GM23338 (cell line): ENCODE measurements around the gene DNAH17.

Experiments used
- CREB1 ChIP-seq: fragments of 250-450 bp; sonication (Bioruptor Pico); IDR thresholded peaks from 2 replicates; pipeline ENCODE4 v1.5.0; 2020; ENCODE audit warnings: low read depth, mild to moderate bottlenecking, moderate library complexity
- EZH2 ChIP-seq: fragments of 200-600 bp; sonication (generic); IDR thresholded peaks from one replicate; pipeline ENCODE4 v1.8.0; 2017; ENCODE audit warnings: antibody characterized with exemption, mild to moderate bottlenecking, low read depth; ENCODE audit not compliant: unreplicated experiment
- EZH2phosphoT487 ChIP-seq: fragments of 200-600 bp; sonication (generic); IDR thresholded peaks from one replicate; pipeline ENCODE4 v1.8.1; 2018; ENCODE audit warnings: antibody characterized with exemption; ENCODE audit not compliant: unreplicated experiment
- JUNB ChIP-seq: IDR thresholded peaks from one replicate; pipeline ENCODE4 v1.6.1; 2016; ENCODE audit warnings: antibody characterized with exemption; ENCODE audit not compliant: unreplicated experiment
- NANOG ChIP-seq: IDR thresholded peaks from 2 replicates; pipeline ENCODE4 v1.6.1; 2016; ENCODE audit warnings: antibody characterized with exemption, borderline replicate concordance
- POLR2AphosphoS5 ChIP-seq: IDR thresholded peaks from 2 replicates; pipeline ENCODE4 v1.6.1; 2016; ENCODE audit warnings: antibody characterized with exemption, low read depth
- STAT1 ChIP-seq: IDR thresholded peaks from one replicate; pipeline ENCODE4 v1.6.1; 2016; ENCODE audit warnings: antibody characterized with exemption; ENCODE audit not compliant: unreplicated experiment
- ZNF114 ChIP-seq: fragments of 250-450 bp; sonication (Bioruptor Pico); IDR thresholded peaks from 2 replicates; pipeline ENCODE4 v1.5.0; 2020; ENCODE audit warnings: mild to moderate bottlenecking, moderate library complexity
- ZNF331 ChIP-seq: fragments of 250-450 bp; sonication (Bioruptor Pico); IDR thresholded peaks from 2 replicates; pipeline ENCODE4 v1.5.0; 2020; ENCODE audit warnings: low read depth, mild to moderate bottlenecking, moderate library complexity
- TF ChIP-seq, protein P1 (sequence below), 2 experiments: fragments of 200-600 bp in 1 of 2; sonication (generic) in 1 of 2; conservative IDR thresholded peaks; 2 replicates each; pipeline versions ENCODE4 v1.5.1 to v1.6.1; 2016 to 2017; ENCODE audit warnings: antibody characterized with exemption in 2 of 2, low read depth in 2 of 2, mild to moderate bottlenecking in 2 of 2, moderate library complexity in 1 of 2
- TF ChIP-seq, protein P2 (sequence below): IDR thresholded peaks from one replicate; pipeline ENCODE4 v1.6.1; 2018; ENCODE audit warnings: antibody characterized with exemption; ENCODE audit not compliant: unreplicated experiment
- TF ChIP-seq, protein P3 (sequence below): IDR thresholded peaks from 2 replicates; pipeline ENCODE4 v1.6.1; 2016; ENCODE audit warnings: antibody characterized with exemption

DNA sequence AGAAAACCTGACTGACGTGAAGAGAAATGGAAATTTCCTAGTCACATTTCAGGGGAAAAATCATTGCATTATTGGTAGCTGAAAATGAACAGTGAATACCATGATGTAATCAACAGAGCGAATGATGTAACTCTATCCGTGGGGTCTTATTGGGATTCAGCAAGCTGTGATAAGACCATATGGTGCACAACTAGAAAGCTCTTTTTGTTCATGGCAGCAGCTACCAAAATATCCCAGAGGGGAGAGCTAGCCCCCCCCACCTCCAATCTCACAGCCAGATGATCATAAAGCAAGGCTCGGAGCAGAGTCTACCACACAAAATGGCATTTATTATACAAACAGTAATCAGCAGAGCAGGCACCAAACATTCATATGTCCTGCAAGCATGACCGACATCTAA lies 22.2 kb upstream of the DNAH17 start:
- TF ChIP-seq, protein P1, sequence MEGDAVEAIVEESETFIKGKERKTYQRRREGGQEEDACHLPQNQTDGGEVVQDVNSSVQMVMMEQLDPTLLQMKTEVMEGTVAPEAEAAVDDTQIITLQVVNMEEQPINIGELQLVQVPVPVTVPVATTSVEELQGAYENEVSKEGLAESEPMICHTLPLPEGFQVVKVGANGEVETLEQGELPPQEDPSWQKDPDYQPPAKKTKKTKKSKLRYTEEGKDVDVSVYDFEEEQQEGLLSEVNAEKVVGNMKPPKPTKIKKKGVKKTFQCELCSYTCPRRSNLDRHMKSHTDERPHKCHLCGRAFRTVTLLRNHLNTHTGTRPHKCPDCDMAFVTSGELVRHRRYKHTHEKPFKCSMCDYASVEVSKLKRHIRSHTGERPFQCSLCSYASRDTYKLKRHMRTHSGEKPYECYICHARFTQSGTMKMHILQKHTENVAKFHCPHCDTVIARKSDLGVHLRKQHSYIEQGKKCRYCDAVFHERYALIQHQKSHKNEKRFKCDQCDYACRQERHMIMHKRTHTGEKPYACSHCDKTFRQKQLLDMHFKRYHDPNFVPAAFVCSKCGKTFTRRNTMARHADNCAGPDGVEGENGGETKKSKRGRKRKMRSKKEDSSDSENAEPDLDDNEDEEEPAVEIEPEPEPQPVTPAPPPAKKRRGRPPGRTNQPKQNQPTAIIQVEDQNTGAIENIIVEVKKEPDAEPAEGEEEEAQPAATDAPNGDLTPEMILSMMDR (conservative IDR thresholded peaks at IDR 0.05; ENCODE audit: low read depth in 2 of 2) = no peak
- TF ChIP-seq EZH2phosphoT487 (no peak), EZH2 (no peak), POLR2AphosphoS5 (no peak), CREB1 (CRISPR knock-in tag) (no peak), ZNF331 (CRISPR knock-in tag) (no peak), ZNF114 (no peak), STAT1 (no peak), JUNB (no peak), NANOG (no peak)
- TF ChIP-seq, protein P2, sequence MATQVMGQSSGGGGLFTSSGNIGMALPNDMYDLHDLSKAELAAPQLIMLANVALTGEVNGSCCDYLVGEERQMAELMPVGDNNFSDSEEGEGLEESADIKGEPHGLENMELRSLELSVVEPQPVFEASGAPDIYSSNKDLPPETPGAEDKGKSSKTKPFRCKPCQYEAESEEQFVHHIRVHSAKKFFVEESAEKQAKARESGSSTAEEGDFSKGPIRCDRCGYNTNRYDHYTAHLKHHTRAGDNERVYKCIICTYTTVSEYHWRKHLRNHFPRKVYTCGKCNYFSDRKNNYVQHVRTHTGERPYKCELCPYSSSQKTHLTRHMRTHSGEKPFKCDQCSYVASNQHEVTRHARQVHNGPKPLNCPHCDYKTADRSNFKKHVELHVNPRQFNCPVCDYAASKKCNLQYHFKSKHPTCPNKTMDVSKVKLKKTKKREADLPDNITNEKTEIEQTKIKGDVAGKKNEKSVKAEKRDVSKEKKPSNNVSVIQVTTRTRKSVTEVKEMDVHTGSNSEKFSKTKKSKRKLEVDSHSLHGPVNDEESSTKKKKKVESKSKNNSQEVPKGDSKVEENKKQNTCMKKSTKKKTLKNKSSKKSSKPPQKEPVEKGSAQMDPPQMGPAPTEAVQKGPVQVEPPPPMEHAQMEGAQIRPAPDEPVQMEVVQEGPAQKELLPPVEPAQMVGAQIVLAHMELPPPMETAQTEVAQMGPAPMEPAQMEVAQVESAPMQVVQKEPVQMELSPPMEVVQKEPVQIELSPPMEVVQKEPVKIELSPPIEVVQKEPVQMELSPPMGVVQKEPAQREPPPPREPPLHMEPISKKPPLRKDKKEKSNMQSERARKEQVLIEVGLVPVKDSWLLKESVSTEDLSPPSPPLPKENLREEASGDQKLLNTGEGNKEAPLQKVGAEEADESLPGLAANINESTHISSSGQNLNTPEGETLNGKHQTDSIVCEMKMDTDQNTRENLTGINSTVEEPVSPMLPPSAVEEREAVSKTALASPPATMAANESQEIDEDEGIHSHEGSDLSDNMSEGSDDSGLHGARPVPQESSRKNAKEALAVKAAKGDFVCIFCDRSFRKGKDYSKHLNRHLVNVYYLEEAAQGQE = no peak
- TF ChIP-seq, protein P3, sequence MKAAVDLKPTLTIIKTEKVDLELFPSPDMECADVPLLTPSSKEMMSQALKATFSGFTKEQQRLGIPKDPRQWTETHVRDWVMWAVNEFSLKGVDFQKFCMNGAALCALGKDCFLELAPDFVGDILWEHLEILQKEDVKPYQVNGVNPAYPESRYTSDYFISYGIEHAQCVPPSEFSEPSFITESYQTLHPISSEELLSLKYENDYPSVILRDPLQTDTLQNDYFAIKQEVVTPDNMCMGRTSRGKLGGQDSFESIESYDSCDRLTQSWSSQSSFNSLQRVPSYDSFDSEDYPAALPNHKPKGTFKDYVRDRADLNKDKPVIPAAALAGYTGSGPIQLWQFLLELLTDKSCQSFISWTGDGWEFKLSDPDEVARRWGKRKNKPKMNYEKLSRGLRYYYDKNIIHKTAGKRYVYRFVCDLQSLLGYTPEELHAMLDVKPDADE = no peak
